Hepatocyte (in vitro differentiated cells): ENCODE data around the gene LMNB1. TPM values are rescaled to one million over a fixed set of nuclear protein-coding genes. Genes with fewer than 3 reads are reported as not detected.
A peak's percentile ranks its signal among the peaks of the same experiment; 100 is the strongest.

Experiments
- DNase-seq: peaks from one replicate; pipeline ENCODE4 v3.0.0-alpha.2; 2016; ENCODE audit warnings: low spot score
- H2AFZ ChIP-seq: fragments of 200-600 bp; sonication (generic); 2 replicates; pipeline ENCODE4 v1.6.0; 2016; ENCODE audit warnings: antibody characterized with exemption, mild to moderate bottlenecking
- H3K27ac ChIP-seq: fragments of 200-600 bp; sonication (generic); 2 replicates; pipeline ENCODE4 v1.5.1; 2016; ENCODE audit warnings: mild to moderate bottlenecking
- H3K27me3 ChIP-seq: fragments of 200-600 bp; sonication (generic); 2 replicates; pipeline ENCODE4 v1.6.1; 2016
- H3K36me3 ChIP-seq: fragments of 200-600 bp; sonication (generic); replicated peaks from 2 replicates; pipeline ENCODE4 v1.5.1; 2016; ENCODE audit warnings: low read depth; ENCODE audit not compliant: insufficient read depth
- H3K4me1 ChIP-seq: fragments of 200-600 bp; sonication (generic); 2 replicates; pipeline ENCODE4 v1.5.1; 2016; ENCODE audit warnings: mild to moderate bottlenecking, moderate library complexity; ENCODE audit not compliant: insufficient read depth
- H3K4me2 ChIP-seq: fragments of 200-600 bp; sonication (generic); 2 replicates; pipeline ENCODE4 v1.6.0; 2016
- H3K4me3 ChIP-seq: fragments of 200-600 bp; sonication (generic); 2 replicates; pipeline ENCODE4 v1.5.1; 2016; ENCODE audit warnings: mild to moderate bottlenecking
- H3K79me2 ChIP-seq: fragments of 200-600 bp; sonication (generic); 2 replicates; pipeline ENCODE4 v1.6.0; 2017; ENCODE audit warnings: mild to moderate bottlenecking
- H3K9me2 ChIP-seq: fragments of 200-600 bp; sonication (generic); replicated peaks from 2 replicates; pipeline ENCODE4 v1.6.0; 2017; ENCODE audit warnings: mild to moderate bottlenecking; ENCODE audit not compliant: insufficient read depth
- H3K9me3 ChIP-seq: fragments of 200-600 bp; sonication (generic); 2 replicates; pipeline ENCODE4 v1.5.1; 2016; ENCODE audit warnings: low read depth, mild to moderate bottlenecking
- H4K20me1 ChIP-seq: fragments of 200-600 bp; sonication (generic); 2 replicates; pipeline ENCODE4 v1.6.0; 2016; ENCODE audit warnings: mild to moderate bottlenecking; ENCODE audit not compliant: insufficient read depth, poor library complexity, severe bottlenecking
- CTCF ChIP-seq: fragments of 200-600 bp; sonication (generic); IDR thresholded peaks from 2 replicates; pipeline ENCODE4 v1.5.1; 2016; ENCODE audit warnings: antibody characterized with exemption, mild to moderate bottlenecking; ENCODE audit not compliant: poor library complexity
- EZH2 ChIP-seq: fragments of 200-600 bp; sonication (generic); IDR thresholded peaks from 2 replicates; pipeline ENCODE4 v1.6.1; 2016; ENCODE audit warnings: antibody characterized with exemption, mild to moderate bottlenecking, borderline replicate concordance
- EZH2phosphoT487 ChIP-seq: fragments of 200-600 bp; sonication (generic); IDR thresholded peaks from one replicate; pipeline ENCODE4 v1.6.1; 2018; ENCODE audit warnings: antibody characterized with exemption, mild to moderate bottlenecking, low read depth, moderate library complexity; ENCODE audit not compliant: unreplicated experiment, severe bottlenecking
- WGBS: methylation state at CpG from one replicate; pipeline ENCODE4 v1.1.6; 2016; ENCODE audit warnings: low lambda C conversion rate; ENCODE audit errors: missing lambda C conversion rate; 5-methylcytosine and 5-hydroxymethylcytosine counted together
- polyA plus RNA-seq: library from polyadenylated mRNA; unstranded; fragments of >200 nt; fragmentation: Nextera tagmentation; extraction: Ambion mirVana; gene quantifications from 2 replicates; pipeline ENCODE4 v1.2.1, GENCODE V29; 2016
- total RNA-seq: library from RNA; depleted of rRNA; stranded (reverse); fragments of >200 nt; gene quantifications from 2 replicates; pipeline ENCODE4 v1.2.3, GENCODE V29; 2014

Gene LMNB1
- total and polyA plus RNA-seq, 2 experiments from 2014 or later = 12.9 to 30.8 TPM

DNA sequence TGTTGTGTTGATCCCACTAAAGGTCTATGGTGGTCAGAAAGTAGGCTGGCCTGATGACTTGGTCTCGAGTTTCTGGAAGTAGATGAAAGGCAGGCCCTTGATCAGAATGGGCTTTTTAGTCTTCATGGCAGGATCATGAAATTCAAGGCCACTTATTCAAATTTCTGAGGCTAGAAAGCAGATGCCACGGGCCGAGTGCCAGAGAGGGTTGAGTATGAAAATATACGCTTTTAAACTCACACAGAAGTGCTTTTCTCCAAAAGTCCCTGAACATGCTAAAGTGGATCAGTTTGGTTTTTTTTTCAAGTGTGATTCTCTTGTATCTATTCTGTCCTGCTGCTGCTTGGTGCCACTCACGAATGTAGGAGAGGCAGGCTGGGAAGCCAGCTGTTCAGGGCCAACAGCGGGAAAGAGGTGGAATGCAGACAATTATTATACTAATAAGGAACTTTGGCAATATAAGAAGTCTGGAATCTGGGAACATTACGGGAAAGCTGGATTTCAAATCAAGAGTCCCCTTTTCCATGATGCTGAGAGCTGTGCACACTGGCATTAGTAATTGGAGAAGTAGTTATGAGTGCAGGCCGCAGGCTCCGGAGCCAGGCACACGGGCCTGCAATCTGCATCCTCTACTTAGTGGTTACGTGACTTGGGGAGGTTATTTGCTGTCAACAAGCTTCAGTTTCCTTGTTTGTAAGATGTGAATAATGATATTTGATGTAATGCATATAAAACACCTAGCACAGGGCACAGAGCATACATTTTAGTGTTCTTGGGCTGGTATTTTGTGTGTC is 95.8 kb downstream of the LMNB1 start:
- Histone ChIP-seq H3K4me3 (no peak overlapping the region), H3K4me2 (no peak overlapping the region), H3K27me3 (no peaks in the 10 kb centered on the region), H3K9me3 (no peaks in the 10 kb centered on the region), H4K20me1 (no peaks in the 10 kb centered on the region), H3K36me3 (no peaks in the 10 kb centered on the region), H2AFZ (no peak overlapping the region), H3K27ac (no peak overlapping the region), H3K79me2 (no peaks in the 10 kb centered on the region), H3K9me2 (no peaks in the 10 kb centered on the region), H3K4me1 (peaks cover 17% of the 10 kb centered on the region)
- DNase-seq = no peak
- TF ChIP-seq CTCF = no peak
- no peak for TF ChIP-seq EZH2phosphoT487
- TF ChIP-seq EZH2 = no peak
- 84% methylated on average over 11 of the region's 11 CpGs for WGBS

DNA sequence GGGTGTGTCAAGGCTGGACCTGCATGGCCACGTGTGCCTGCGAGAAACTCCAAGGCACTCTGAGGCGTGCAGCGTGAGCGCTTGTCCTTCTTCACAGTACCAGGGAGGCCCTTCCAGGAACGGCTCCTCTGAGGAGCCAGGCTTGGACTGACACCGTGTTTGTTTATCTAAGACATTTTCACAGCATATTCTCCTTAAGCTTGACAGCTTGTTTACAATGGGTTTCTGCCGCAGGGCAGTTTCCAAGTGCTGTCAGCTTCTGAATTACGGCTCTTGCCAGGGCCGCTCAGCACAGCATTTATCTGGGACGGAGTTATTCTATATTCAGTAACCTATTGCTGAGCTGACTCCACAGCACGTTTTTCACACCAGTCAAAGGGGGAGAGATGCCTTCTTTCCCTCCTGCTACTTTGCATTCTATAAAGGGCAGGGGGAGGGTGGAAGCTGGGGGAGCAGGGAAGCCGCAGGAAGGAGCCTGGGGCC is 98.4 kb downstream of the LMNB1 start:
- Histone ChIP-seq H2AFZ (no peak overlapping the region), H3K36me3 (no peaks in the 10 kb centered on the region), H3K4me2 (peak overlapping the region; percentile 41), H3K9me3 (no peaks in the 10 kb centered on the region), H3K9me2 (no peaks in the 10 kb centered on the region), H3K4me3 (no peak overlapping the region), H3K79me2 (no peaks in the 10 kb centered on the region), H4K20me1 (no peaks in the 10 kb centered on the region), H3K4me1 (peaks cover 22% of the 10 kb centered on the region), H3K27me3 (no peaks in the 10 kb centered on the region), H3K27ac (no peak overlapping the region)
- no peak for TF ChIP-seq CTCF
- TF ChIP-seq EZH2 = no peak
- TF ChIP-seq EZH2phosphoT487 = peak; percentile 97
- peak; percentile 68 for DNase-seq
- WGBS = 26% methylated on average over 13 of the region's 13 CpGs

DNA sequence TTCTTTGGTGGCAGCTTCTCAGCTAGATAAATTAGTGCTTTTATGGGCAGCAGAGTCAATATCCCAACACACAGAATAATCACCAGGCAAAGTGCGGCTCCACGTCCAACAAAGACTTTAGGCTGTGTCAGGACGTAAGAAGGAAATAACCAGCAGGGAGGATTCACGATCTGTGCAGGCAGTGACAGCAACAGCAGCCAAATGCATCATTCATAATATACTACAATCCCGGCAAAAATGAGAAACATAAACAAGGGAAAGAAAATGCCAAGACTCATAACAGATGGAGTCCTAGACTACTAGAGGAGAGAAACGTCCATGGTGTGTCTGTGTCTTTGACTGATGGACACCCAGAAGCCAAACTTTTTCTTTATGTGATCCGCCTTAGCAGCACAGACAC is 100.7 kb downstream of the LMNB1 start:
- Histone ChIP-seq H3K27me3 (no peaks in the 10 kb centered on the region), H2AFZ (no peak overlapping the region), H3K9me3 (no peaks in the 10 kb centered on the region), H4K20me1 (no peaks in the 10 kb centered on the region), H3K9me2 (no peaks in the 10 kb centered on the region), H3K79me2 (no peaks in the 10 kb centered on the region), H3K27ac (peak overlapping the region; percentile 57), H3K4me1 (peaks cover 22% of the 10 kb centered on the region), H3K36me3 (no peaks in the 10 kb centered on the region), H3K4me2 (peak overlapping the region; percentile 23), H3K4me3 (no peak overlapping the region)
- no peak for TF ChIP-seq EZH2phosphoT487
- TF ChIP-seq EZH2 = no peak
- no peak for TF ChIP-seq CTCF
- 69% methylated on average over 7 of the region's 7 CpGs for WGBS
- DNase-seq = no peak
